NOMO-1 treated with DMSO at 0.1 percent for 48 hours (cell line): ENCODE results near the gene CFAP74.
"Not testable (repeated sequence)": the region's sequence is repeated elsewhere in the genome, so short reads cannot be mapped to it uniquely, and the experiment has no call there.

Experiments used
- DNase-seq: peaks from one replicate; lab custom pipeline; 2025; ENCODE audit not compliant: unreplicated experiment; lab: John Stamatoyannopoulos, UW

CFAP74 gene

DNA sequence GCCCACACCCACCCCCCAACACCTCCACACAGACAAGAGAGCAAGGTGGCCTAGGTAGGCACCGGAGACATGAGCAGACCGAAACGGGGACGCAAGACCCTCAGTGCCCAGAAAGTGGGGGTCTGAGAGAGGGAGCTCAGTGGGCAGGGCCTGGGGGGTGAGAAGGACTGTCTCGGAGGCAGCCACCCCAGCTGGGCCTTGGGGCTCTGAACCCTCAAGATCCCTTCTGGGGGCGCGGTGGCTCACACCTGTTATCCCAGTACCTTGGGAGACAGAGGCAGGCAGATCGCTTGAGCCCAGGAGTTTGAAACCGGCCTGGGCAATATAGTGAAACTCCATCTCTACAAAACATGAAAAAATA, 103.6 kb downstream of the CFAP74 start:
- no peak for DNase-seq

DNA sequence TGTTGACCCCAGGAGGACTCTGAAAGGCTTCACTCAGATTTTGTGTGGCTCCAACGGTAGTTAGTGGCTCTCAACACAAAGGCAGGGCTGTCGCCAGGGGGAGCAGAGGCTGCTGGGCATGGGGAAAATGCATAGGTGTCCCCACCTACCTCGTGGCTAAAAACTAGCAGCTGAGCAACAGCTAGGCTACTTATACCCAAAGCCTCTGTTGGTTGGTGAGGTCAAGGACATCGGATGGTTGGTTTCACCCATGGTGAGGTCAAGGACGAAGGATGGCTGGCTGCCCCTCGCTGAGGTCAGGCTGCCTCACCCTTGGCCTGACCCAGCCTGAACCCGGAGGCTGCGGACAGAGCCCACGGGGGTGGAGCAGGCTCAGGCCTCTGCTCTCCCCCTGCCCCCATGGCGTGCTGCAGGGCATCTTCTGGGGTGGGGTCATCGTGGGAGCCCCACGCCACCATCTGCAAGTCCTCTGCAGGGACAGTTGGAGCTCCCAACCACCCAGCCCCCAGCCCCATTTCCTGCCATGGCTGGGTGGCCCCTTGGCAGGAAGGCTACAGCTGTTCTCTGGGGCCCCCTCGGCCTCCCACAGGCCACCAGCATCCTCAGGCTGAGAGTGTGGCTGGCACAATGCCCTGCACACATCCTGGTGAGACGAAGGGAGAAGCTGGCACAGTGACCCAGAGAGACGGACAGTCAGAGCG, 104.2 kb downstream of the CFAP74 start:
- no peak for DNase-seq

DNA sequence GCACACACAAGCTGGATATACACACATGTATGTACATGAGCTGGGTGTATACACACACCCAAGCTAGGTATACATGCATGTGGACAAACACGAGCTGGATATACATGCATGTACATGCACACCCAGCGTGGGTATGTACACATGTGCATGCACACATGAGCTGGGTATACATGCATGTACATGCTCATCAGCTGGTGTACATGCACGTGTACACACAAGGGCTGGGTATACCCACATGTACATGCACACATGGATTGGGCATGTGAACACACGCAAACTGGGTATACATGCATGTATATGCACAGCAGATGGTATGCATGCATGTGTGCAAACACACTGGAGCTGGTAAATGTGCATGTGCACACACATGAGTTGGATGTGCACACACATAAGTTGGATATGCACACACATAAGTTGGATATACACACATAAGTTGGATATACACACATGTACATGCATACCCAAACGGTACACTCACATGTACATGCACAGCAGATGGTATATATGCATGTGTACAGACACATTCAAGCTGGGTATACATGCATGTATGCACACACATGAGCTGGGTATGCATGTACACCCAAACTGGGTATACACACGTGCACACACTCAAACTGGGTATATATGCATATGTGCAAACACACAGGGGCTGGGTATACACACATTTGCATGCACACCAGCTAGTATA, 105.2 kb downstream of the CFAP74 start:
- DNase-seq, result no peak

DNA sequence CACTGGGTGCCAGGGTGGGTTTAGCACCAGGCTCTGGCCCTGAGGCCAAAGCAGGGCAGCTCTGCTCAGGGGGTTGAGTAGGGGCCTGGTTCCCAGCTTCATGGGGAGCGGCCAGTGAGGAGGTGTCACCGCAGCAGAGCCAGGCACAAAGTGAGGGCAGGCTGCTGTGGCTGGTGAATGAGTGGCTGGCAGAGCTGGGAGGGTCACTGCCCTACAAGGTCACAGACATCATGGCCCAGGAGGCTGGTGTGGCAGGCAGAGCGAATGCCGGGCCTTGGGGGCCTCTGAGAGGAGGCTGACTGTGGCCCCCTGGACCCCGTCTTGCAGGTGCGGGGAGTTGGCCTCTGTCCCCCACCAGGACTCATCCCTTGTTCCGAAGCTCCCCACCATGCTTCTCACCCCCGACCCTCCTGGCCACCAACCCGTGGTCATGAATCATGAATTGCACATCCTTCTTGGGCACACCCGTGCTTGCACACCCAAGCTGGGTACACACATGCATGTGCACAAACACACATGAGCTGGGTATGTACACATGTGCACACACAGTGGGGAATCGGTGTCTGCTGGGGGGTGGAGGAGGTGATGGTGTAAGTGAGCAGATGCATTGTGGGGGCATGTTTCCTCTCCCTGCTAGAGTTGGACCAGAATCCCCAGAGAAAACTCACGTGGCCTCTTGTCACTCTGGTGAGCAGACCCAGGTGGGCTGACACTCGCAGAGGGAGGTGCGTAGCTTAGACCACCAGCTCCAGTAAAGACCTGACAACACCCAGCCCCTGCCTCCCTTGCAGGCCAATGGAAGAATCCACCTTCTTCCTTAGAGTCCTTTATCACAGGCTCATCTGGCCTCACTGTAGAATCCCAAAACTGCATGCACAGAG, 107.9 kb downstream of the CFAP74 start:
- no peak for DNase-seq

DNA sequence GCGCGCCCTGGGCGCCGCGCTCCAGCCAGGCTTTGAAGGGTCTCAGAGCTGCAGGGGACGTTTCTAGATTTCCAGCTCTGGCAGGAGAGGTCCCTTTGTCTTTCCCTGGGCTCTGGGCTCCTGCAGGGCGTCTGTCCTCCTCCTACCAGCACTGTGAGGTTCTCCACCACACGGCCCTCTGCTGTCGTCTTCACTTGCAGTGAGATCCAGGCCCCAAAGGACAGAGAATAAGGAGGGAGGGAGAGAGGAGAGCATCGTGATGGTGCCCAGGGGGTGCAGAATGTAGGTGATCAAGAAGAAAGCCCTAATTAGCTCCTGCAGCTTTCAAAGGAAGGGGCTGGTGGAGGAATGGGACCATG, 108.5 kb downstream of the CFAP74 start:
- no peak for DNase-seq

DNA sequence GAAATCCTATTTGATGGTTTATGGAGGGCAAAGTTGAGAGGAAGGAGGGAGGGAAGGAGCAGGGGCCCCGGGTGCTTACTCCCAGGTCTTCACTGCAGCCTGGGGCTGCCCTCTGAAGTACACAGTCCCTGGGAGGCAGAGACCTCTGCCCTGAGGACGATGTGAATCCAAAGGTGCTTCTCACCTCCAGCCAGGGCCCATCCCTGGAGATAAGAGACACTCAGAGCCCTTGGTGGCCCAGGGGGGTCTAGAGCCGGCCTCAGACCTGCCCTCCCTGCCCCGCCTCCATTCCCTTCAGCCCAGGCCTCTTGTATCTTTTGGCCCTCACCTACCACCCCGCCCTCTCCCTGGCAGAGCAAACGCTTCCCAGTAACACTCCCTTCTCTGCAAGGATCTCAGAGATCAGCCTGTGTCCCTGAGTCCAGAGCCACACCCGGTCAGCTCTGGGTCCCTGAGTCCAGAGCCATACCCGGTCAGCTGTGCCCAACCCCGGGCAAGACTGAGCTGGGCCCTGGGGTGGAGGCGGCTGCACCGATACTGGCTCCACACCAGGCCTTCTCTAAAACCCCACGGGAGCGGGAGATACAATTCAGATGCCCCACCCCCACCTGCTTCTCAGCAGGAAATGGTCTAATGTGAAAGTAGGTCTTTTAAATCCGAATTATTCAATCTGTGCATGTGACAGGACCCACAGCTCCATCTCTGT, 109.1 kb downstream of the CFAP74 start:
- no peak for DNase-seq

DNA sequence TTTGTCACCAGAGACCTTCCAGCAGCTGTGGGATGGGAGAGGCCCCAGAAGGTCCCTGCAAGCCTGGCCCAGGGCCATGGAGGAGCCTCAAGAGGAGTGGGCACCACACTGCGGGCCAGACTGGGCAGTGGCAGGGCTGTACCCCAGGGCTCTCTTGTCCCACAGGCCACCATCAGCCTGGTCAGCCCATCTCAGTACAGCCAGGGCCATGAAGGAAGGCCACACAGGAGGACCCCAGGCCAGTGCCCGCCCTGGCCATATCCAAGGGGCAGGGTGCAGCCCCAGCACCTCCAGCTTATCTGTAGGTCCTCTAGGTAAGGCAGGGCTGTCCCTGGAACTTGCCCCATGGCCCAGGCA, 109.6 kb downstream of the CFAP74 start:
- no peak for DNase-seq

DNA sequence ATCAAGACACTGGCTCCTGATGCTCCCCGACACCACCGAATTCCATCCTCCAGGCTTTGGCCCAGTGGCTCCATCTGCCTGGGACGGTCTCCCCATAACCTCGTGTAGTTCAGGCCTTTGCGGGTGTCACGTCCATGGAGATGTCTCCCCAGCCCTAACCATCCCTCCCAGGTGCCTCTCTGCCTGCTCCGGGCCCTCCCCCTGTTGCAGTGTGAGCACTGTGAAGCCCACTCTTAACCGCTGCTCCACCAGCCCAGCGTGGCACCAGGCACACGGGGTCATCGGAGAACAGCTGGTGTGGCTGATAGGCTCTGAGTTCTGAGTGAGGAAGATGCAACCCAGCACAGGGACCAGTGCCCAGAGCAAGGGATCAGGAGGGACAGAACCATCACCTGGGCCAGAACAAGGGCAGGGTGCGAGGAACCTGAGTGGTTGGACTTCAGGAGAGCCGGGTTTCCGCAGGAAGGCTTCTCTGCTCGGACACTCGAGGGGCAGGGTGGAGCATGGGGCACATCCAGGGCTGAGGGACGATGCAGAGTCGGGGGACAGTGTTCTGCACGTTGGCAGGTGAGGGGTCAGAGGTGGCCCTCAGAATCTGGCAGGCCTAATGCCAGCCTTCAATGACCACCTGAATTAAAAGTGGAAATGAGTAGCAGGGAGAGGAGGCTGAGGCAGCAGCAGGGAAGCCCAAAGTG, 110.1 kb downstream of the CFAP74 start:
- DNase-seq, result no peak

DNA sequence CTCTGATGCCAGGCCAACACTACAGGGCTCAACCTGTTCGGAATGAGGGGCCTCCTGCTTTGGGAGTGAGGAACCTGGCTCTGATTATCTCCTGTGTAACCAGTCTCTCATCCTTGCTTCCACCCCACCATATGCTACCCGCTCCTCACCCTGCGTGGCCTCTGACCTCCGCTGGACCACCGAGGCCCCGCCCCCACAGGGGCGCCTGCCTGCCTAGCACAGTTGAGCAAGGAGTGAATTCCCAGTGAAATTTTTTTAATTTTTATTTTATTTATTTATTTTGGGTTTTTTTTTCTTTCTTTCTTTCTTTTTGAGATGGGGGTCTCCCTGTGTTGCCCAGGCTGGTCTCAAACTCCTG, 110.8 kb downstream of the CFAP74 start:
- no peak for DNase-seq

DNA sequence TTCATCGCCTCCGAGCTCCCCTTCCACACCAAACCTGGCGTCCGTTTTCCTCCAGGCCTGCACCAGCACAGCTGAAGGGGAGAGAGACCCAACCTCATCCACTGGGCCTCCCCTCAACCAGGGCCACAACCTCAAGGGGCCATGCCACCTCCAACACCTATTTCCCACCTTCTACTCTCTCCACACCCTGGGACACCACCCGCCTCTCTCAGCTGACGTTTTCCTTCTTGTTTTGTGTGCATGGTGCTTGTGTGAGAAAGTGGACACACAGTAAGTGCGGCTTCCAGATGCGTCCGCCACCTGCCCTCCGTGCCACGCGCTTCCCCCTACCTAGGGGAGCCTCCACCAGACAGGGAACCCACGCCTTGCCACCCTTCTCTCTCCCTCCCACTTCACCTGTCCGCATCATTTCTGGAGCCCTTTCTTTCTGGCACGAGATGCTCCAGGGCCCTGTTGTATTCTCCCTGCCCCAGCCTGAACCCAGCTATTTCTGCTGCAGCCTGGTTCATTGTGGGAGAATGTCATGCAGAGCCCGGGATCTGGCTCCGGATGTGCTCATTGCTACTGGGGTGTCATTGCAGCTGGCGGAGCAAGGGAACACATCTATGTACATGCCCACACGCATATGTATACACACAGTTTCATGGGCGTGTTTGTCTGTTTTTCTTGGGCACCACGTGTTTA, 111.4 kb downstream of the CFAP74 start:
- no peak for DNase-seq

DNA sequence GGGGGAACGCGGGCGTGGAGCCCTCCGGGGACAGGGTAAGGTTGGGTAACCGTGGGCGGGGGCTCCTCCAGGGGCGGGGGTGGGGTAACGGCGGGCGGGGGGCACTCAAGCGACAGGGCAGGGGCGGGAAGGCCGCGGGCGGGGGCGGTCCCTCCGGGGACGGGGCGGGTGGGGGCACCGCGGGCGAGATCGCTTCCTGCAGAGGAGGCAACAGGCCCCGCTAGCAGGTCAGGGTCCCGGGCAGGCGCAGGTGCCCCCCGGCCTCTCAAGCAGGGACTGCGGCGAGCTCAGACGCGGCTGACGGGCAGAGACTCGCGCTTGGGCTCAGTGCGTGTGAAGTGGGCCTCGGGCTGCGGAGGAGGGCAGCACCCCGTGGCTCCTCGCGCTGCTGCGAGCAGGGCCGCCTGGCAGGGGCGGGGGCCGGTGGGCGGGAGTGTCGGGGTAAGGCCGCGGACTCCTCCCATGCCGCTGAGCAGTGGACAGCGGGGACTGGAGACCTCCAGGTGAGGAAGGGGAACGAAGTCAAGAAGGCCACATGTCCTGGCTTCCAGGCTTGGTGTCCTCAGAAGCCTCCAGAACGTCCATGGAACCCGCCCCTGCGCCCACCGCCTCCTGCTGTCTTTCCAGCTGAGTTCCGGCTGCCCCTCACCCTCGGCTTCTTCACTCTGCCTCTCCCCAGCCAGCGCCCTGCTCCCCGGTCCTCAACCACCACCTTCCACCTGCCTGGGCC, 112.1 kb downstream of the CFAP74 start:
- peak; percentile 47 for DNase-seq

DNA sequence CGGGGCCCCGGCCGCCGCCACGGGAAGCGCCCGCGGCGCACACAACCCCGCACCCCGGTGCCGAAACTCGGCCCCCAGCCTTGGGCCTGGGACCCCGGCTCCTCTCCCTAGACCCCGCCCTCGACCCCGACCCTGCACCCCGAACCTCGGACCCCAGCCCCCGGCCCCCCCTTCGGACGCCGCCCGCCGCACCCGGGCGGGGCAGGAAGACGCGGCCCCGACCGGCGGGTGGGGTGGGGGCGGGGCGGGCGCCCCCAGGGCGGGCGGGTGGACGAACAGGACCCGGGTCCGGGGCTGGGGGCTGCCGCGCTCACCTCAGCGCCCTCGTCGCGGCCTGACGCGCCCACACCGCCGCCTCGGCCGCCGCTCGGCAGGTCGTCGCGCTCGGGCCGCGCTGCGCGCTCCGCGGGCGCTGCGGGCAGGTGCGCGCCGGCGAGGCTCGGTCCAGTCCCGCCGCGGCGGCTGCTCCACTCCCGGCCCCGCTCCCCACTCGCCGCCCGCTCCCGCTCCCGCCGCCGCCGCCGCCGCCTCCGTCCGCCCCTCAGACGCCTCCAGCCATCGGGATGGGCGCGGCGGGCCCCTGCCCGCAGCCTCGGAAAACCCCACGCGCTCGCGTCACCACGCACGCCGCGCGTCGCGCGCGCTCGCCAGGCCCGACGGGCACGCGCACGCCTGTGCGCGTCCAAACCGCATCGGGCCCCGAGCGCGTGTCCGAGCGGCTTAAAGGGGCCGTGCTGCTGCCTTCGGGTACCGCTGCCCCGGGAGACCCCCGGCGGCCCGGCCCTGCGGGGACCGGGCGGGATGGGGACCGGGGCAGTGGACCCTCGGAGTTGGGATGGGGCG, 112.9 kb downstream of the CFAP74 start, which contains the start of gene GNB1:
GNB1 (minus strand) TSS at position 582 of the 843 bp plus-strand sequence. CDS start 65,634 bp downstream, outside the sequence.
- peak; percentile 60 for DNase-seq

DNA sequence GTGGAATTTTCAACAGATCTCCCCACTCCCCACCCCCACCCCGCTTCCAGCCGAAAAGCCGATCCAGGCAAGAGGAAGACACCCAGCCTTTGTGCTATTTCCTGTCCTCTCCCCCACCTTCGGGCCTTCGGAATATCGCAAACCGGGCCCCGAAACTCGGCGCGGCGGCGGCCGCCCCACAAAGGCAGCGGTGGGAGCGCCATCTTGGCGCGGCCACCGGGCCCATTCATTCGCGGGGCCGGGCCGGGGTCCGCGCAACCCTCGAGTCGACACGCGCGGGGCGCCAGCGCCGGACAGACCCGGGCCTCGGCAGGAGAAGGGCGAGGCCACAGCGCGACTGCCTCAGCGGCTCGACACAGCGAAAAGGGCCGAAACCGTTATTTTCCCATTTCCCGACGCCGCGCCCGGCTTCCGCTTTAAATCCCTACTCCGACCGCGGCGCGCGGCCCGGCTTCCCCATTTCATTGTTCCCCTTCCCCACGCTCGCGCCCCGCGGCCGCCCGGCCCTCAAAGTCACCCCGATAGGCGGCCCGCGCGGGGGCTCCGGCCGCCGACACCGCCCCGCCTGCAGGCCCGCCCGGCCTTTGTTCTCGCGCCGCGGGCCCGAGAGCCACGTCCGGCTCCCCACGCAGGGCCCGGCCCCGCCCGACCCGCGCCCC, 113.6 kb downstream of the CFAP74 start:
- peak; percentile 32 for DNase-seq

DNA sequence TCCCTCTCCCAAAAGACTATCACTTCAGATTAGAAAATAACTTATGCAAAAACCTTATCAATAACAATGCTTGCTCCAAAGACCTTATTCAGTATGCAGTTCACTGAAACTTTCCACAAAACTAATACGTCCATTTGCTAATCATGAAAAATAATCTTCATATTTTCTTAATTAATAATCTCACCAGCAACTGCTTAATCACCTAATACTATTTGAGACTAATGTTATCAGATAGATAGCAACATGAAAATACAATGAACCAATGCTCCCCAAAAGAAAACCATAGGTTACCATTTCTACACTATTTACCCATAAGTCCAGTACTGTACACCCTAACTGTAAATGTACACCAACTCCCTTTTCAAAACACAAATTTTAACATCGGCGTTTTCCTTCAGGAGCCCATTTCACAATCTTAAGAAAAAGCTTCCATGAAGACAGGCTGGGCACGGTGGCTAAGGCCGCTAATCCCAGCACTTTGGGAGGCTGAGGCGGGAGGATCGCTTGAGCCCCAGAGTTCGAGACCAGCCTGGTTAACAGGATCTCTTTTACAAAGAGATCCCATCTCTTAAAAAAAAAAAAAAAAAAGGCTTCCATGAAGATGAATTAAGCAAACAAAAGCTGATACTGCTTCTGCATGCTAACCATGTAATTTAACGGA, 114.4 kb downstream of the CFAP74 start:
- DNase-seq, result no peak

DNA sequence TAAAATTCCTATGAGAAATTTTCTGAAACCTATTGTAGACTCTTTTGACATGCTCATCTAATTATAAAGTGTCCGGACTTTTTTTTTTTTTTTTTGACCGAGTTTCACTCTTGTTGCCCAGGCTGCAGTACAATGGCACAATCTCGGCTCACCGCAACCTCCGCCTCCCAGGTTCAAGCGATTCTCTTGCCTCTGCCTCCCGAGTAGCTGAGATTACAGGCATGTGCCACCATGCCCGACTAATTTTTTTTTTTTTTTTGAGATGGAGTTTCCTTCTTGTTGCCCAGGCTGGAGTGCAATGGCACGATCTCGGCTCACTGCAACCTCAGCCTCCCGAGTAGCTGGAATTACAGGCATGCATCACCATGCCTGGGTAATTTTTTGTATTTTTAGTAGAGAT, 119.7 kb downstream of the CFAP74 start:
- not testable (repeated sequence) for DNase-seq

DNA sequence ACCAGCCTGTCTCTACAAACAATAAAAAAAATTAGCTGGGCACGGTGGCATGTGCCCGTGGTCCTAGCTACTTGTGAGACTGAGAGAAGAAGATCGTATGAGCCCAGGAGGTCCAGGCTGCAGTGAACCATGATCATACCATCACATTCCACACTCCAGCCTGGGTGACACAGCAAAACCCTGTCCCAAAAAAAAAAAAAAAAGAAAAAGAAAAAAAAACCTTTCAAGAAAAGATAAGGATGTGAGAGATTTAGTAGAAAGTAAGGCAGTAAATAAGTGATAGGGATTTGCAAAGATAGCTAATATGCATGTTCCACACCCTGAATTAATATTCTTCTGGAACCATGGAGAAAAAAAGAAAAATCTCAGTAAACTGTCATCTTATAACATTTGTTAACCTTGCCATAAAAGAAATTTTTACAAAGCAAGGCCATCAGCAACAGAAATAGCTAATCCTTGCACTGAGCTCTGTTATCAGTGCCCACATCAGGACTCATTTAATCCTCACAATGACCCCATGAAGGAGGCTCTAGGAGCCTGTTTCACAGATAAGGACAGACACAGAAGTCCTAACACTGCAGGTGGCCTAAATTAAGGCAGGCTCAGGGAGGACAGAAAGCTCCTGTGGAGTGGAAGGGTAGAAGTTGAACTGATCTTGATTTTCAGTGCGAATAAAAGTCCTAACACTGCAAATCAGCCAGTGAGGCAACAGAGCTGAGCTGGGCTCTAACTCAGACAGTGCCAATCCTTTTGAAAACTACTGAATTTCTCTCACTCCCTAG, 120.3 kb downstream of the CFAP74 start:
- DNase-seq, result no peak

DNA sequence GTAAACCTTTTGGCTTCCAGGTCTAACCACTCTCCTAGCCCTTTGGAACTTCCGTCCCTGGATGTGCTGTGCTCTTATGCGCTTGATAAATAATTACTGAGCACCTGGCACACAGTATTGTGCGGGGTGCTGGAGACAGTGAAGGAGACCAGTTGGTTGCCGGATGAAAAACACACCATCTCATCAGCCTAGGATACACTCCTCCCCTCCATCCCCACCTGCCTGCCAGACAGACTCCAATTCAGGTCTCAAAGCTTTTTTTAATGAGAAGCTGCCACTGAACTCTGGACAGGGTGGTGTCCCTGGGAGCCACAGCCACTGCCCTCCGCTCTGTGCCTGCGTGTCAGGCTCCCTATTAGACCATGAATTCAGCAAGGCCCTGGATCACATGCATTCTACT, 121.9 kb downstream of the CFAP74 start:
- DNase-seq, result no peak
